Prostate gland (tissue), 2 donors: ENCODE data around the gene ARRB1. TPM values are rescaled to one million over a fixed set of nuclear protein-coding genes. Genes with fewer than 3 reads are reported as not detected.

Source experiments
- DNase-seq: peaks from one replicate; pipeline ENCODE4 v3.0.0-alpha.2; 2019; ENCODE audit warnings: low spot score
- H3K27ac ChIP-seq, 2 donors: fragments of 200-600 bp; sonication (generic); 2 replicates each; pipeline ENCODE4 v1.5.1; 2017 to 2019
- H3K27me3 ChIP-seq: fragments of 200-600 bp; sonication (generic); replicated peaks from 2 replicates; pipeline ENCODE4 v1.5.1; 2019; ENCODE audit not compliant: insufficient read depth
- H3K36me3 ChIP-seq, 2 donors: fragments of 200-600 bp; sonication (generic); 1 replicate in 1 of 2; 2 replicates in 1 of 2; pipeline versions ENCODE4 v1.5.1 to v1.8.1; 2017 to 2019
- H3K4me1 ChIP-seq: fragments of 200-600 bp; sonication (generic); replicated peaks from 2 replicates; pipeline ENCODE4 v1.5.1; 2019
- H3K4me3 ChIP-seq, 2 donors: fragments of 200-600 bp; sonication (generic); 2 replicates each; pipeline ENCODE4 v1.5.1; 2017 to 2019
- H3K9me3 ChIP-seq: fragments of 200-600 bp; sonication (generic); 2 replicates; pipeline ENCODE4 v1.5.1; 2017
- POLR2A ChIP-seq: fragments of 450-650 bp; IDR thresholded peaks from one replicate; pipeline ENCODE4 v1.6.1; 2016; ENCODE audit warnings: antibody characterized with exemption, mild to moderate bottlenecking
- POLR2AphosphoS5 ChIP-seq: sonication (generic); formaldehyde crosslinking; IDR thresholded peaks from one replicate; pipeline ENCODE4 v1.6.1; 2017; ENCODE audit warnings: antibody characterized with exemption
- WGBS: methylation state at CpG from one replicate; pipeline ENCODE4 v1.1.5; 2018; 5-methylcytosine and 5-hydroxymethylcytosine counted together
- intact Hi-C: fragments of 100-400 bp; cut with DNase I; formaldehyde crosslinking; loops from one replicate; pipeline ENCODE4 v1.14.2; 2022
- total RNA-seq, 2 donors: library from RNA; depleted of rRNA; stranded (reverse); fragments of >200 nt; gene quantifications; one replicate each; pipeline ENCODE4 v1.1.0, GENCODE V29; 2016
- TF ChIP-seq, protein P1 (sequence below), 4 experiments: fragments of 200-600 bp in 2 of 4; fragments of 450-650 bp in 2 of 4; sonication (generic) in 2 of 4; IDR thresholded peaks; 1 replicate in 3 of 4; 2 replicates in 1 of 4; pipeline ENCODE4 v1.5.1; 2016 to 2019; ENCODE audit warnings: antibody characterized with exemption in 4 of 4, mild to moderate bottlenecking in 2 of 4, moderate library complexity in 2 of 4

Gene ARRB1
- total RNA-seq, 2 donors from 2014 or later, result 31.9 to 64.7 TPM

GRCh38 chr11:75225794-75226193 lies 125.7 kb downstream of the ARRB1 start:
- H3K4me3 ChIP-seq, result no peak overlapping the region

GRCh38 chr11:75223954-75224643 lies 127.4 kb downstream of the ARRB1 start:
- no peaks in the 10 kb centered on the region for H3K27me3 ChIP-seq
- H3K9me3 ChIP-seq, result no peaks in the 10 kb centered on the region
- H3K27ac ChIP-seq, result no peak overlapping the region
- no peaks in the 10 kb centered on the region for H3K36me3 ChIP-seq
- intact Hi-C loops, result no loop called here
- TF ChIP-seq POLR2AphosphoS5 (no peak), POLR2A (no peak)
- TF ChIP-seq, protein P1, sequence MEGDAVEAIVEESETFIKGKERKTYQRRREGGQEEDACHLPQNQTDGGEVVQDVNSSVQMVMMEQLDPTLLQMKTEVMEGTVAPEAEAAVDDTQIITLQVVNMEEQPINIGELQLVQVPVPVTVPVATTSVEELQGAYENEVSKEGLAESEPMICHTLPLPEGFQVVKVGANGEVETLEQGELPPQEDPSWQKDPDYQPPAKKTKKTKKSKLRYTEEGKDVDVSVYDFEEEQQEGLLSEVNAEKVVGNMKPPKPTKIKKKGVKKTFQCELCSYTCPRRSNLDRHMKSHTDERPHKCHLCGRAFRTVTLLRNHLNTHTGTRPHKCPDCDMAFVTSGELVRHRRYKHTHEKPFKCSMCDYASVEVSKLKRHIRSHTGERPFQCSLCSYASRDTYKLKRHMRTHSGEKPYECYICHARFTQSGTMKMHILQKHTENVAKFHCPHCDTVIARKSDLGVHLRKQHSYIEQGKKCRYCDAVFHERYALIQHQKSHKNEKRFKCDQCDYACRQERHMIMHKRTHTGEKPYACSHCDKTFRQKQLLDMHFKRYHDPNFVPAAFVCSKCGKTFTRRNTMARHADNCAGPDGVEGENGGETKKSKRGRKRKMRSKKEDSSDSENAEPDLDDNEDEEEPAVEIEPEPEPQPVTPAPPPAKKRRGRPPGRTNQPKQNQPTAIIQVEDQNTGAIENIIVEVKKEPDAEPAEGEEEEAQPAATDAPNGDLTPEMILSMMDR (IDR thresholded peaks at IDR 0.05), result no peak
- H3K4me1 ChIP-seq, result no peaks in the 10 kb centered on the region
- no peak overlapping the region for H3K4me3 ChIP-seq
- no peak for DNase-seq
- WGBS, result 71% methylated on average over 4 of the region's 5 CpGs

More at GRCh38 chr11:75225794-75226193, 125.7 kb downstream of the ARRB1 start:
- Histone ChIP-seq H3K9me3 (no peaks in the 10 kb centered on the region), H3K27me3 (no peaks in the 10 kb centered on the region), H3K4me1 (no peaks in the 10 kb centered on the region), H3K36me3 (no peaks in the 10 kb centered on the region), H3K27ac (no peak overlapping the region)
- no peak for DNase-seq
- intact Hi-C loops, result no loop called here
- TF ChIP-seq, protein P1 (IDR thresholded peaks at IDR 0.05), result no peak
- TF ChIP-seq POLR2A (no peak), POLR2AphosphoS5 (no peak)
- 61% methylated on average over 4 of the region's 4 CpGs for WGBS

- no peak for DNase-seq
- intact Hi-C loops, result no loop called here
- no peaks in the 10 kb centered on the region for H3K4me1 ChIP-seq
- TF ChIP-seq, protein P1 (IDR thresholded peaks at IDR 0.05), result no peak
- TF ChIP-seq POLR2AphosphoS5 (no peak), POLR2A (no peak)
- no peaks in the 10 kb centered on the region for H3K27me3 ChIP-seq
- WGBS, result 53% methylated on average over 2 of the region's 2 CpGs
- H3K27ac ChIP-seq, result no peak overlapping the region
- H3K36me3 ChIP-seq, result no peaks in the 10 kb centered on the region
- H3K4me3 ChIP-seq, result no peak overlapping the region
- H3K9me3 ChIP-seq, result no peaks in the 10 kb centered on the region
Measured at GRCh38 chr11:75219869-75220268, 131.6 kb downstream of the ARRB1 start.

DNA sequence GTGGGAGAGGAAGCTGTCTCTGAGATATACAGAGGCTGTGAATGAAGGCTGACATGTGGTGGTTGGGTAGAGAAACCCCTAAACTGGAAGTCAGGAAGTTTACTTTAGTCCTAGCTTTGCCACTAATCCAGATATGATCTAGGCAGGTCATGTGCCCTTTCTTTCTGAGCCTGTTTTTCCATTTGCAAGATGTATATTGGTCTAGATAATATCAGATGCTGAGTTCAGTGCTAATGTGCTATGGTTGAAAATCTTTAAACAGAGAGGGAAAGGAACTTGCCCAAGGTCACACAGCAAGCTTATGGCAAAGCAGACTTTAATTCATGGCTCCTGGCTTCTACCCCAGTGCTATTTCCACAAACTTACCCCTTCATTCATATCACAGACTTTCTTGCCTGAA lies 136.6 kb downstream of the ARRB1 start:
- intact Hi-C loops, result no loop called here
- DNase-seq, result no peak

More for the DNA sequence above, 136.6 kb downstream of the ARRB1 start:
- Histone ChIP-seq H3K9me3 (no peaks in the 10 kb centered on the region), H3K27me3 (no peaks in the 10 kb centered on the region), H3K4me3 (no peak overlapping the region), H3K27ac (no peak overlapping the region), H3K36me3 (no peaks in the 10 kb centered on the region), H3K4me1 (no peaks in the 10 kb centered on the region)
- TF ChIP-seq POLR2A (no peak), POLR2AphosphoS5 (no peak)
- TF ChIP-seq, protein P1 (IDR thresholded peaks at IDR 0.05), result no peak
